ENCODE measurements around the gene KLHL3.

GRCh38 chr5:137621861-137622823 is 113.7 kb downstream of the KLHL3 start:
- no peak for TF ChIP-seq CTCF (IDR thresholded peaks at IDR 0.05)
- TF ChIP-seq POLR2A (IDR thresholded peaks at IDR 0.05), result no peak

Measured in right lobe of liver (tissue), 4 donors.